GM20431 (cell line): ENCODE results near the gene SCAP.

Source experiments
- in situ Hi-C: fragments of 300-500 bp; cut with MseI, MboI; formaldehyde crosslinking; loops from one replicate; pipeline ENCODE4 v1.15.0; 2020; ENCODE audit warnings: low sequenced_read_pairs; ENCODE audit not compliant: unreplicated experiment

The SCAP gene

GRCh38 chr3:47404955-47405790, 70.6 kb downstream of the SCAP start:
- in situ Hi-C loops: no loop called here

GRCh38 chr3:47404431-47404876, 71.3 kb downstream of the SCAP start:
- in situ Hi-C loops: no loop called here

DNA sequence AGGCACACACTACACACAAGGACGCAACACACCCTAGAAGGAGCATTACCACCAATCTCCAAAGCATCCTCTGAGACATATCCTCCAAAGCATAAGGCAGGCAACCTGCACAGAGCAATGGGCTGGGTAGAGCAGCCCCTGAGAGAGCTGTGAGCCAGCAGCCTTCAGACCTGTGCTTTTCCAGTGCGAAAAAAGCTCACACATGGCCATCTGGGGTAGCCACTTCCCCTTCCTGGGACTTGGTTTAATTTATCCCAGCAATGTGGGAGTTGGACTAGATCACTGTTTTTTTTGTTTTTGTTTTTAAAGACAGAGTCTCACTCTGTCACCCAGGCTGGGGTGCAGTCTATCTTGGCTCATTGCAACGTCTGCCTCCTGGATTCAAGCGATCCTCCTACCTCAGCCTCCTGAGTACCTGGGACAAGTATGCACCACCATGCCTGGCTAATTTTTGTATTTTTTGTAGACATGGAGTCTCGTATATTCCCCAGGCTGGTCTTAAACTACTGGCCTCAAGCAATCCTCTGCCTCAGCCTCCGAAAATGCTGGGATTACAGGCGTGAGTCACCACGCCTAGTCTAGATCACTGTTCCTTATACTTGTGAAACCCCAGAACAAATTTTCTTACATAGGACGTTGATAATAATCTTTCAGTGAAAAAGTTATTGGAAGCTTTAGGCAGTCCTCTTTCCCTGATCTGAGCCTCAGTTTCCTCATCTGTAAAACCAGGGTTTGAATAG, 76.0 kb downstream of the SCAP start:
- in situ Hi-C loops: no loop called here

DNA sequence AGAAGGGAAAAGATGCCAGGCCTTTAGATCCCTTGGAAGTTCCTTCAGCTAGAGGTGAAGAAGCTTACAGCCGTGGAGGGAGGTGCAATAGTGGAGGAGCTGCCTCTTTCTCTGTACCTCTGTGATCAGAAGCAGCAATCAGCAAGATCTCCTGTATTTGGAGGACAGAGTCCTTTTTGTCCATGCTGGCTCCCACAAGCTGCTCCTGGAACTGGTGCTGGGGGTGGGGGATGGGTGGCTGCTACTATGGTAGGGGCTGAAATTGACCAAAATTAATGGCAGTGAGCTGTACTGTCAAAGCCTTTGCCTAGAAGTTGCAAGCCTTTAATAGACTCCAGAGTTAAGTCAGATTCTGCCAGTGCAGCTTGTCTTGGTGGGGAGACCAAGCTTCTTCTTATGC, 76.7 kb downstream of the SCAP start:
- in situ Hi-C loops: no loop called here

DNA sequence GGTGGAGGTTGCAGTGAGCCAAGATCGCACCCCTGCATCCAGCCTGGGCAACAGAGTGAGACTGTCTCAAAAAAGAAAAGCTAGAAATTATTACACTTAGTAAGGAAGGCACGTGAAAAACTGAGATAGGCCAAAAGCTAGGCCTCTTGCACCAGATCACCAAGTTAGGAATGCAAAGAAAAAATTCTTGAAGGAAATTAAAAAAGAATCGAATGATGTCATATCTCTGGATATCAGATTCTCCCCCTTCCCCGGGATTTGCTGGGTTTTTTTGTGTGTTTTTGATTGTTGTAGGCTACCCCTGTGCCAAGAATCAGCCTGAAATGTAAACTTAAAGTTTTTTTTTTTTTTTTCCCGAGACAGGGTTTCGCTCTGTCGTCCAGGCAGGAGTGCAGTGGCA, 77.5 kb downstream of the SCAP start:
- in situ Hi-C loops: no loop called here

DNA sequence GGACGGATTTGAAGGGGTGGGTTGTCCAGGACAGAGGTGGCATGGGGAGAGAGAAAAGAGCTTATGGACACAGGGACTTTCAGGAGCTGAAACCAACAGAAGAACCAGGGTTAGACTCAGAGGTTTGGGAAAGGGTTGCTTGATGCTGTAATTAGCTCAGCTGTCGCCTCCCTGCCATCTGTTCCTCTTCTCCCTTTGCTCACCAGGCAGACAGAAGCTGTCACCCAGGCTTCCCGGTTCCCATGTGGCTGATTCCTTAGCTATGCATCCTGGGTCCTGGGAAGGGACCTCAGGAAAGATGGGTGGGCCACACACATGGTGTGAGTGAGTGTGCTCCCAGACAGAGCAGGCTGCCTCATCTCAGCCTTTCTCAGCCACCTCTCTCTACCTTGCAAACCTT, 80.9 kb downstream of the SCAP start:
- in situ Hi-C loops: no loop called here

GRCh38 chr3:47394140-47394870, 81.4 kb downstream of the SCAP start:
- in situ Hi-C loops: no loop called here

DNA sequence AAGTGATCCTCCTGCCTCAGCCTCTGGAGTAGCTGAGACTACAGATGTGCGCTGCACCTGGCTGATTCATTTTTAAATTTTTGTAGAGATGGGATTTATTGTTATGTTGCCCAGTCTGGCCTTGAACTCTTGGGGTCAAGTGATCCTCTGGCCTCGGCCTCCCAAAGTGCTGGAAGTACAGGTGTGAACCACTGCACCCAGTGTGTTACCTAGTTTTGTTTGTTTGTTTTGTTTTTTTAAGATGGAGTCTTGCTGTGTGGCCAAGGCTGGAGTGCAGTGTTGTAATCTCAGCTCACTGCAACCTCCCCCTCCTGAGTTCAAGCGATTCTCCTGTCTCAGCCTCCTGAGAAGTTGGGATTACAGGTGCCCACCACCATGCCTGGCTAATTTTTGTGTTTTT, 82.8 kb downstream of the SCAP start:
- in situ Hi-C loops: no loop called here

- in situ Hi-C loops: no loop called here
These were observed 89.9 kb downstream of the SCAP start for GRCh38 chr3:47385796-47386195.

- in situ Hi-C loops: no loop called here
These were observed 90.7 kb downstream of the SCAP start for GRCh38 chr3:47385007-47385406.

- in situ Hi-C loops: no loop called here
These were observed 91.3 kb downstream of the SCAP start for GRCh38 chr3:47384425-47384824.

DNA sequence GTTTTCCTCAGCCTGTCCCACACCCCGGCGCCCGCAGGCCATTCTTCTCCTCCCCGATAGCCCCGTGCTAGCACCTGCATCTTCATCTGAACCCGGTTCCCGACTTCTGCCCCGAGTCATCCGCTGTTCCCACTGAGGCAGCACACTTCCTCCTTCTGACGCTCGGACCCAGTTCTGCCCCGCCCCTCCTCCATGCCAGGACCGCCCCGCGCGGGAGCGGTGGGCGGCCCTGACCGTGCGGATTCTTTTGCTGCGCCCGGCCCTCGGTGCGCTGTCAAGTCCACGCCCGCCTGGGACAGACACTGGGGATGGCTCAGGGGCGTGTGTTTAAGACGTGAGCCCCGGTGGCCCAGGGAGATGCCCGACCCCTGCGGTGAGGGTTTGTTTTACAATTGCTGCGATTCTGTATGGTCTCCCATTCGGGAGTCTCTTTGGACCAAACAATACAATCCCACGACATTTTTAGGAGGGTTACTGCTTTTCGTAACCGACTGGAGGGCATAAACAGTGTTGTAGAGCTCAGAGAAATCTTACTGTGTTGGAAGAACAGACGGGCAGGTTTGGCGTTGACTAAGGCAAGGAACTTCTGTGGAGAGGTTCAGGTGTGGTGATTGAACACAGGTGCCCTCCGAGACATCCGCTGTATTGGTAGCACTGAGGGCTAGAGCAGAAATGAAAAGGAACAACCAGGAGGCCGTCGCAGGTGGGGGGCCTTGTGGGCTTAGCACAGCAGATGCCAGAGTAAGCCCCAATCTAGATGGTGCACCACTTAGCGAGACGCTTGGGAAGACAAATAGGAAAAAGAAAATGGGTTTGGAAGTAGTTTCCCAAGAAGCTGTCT, 94.2 kb downstream of the SCAP start:
- in situ Hi-C loops: no loop called here

DNA sequence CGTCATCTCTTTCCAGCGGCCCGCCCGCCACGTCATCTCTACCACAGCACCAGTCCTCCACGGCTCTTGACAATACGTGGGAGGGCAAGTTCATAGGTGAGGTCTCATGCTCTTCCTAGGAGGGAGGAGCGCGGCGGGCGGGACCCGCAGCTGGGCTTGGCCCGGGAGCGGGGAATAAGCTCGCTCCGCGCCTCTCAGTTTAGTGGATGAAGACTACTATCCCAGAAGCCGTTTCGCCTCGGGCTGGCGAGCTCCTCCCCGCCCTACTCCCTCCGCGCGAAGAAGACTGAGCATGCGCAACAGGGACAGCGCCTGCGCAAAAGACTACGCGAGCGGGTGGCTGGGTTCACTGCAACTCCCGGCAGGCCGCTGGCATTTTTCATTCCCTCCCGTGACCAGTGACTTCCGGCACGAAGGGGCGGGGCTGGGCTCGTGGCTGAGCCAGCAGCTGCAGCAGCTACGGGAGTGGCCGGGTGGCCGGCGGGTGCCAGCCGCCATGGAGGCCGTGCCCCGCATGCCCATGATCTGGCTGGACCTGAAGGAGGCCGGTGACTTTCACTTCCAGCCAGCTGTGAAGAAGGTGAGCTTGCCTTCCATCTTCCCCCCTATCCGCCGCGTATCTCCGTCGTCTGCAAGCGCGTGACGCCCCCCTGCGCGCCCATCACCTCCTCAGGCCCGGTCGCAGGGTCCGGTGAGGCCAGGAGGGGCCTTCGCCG, 95.0 kb downstream of the SCAP start, which contains the start of gene PTPN23:
TSS of gene PTPN23 (plus strand) at position 421 of the 716 bp plus-strand sequence. CDS start at position 497, 76 bp downstream.
- in situ Hi-C loops: no loop called here

DNA sequence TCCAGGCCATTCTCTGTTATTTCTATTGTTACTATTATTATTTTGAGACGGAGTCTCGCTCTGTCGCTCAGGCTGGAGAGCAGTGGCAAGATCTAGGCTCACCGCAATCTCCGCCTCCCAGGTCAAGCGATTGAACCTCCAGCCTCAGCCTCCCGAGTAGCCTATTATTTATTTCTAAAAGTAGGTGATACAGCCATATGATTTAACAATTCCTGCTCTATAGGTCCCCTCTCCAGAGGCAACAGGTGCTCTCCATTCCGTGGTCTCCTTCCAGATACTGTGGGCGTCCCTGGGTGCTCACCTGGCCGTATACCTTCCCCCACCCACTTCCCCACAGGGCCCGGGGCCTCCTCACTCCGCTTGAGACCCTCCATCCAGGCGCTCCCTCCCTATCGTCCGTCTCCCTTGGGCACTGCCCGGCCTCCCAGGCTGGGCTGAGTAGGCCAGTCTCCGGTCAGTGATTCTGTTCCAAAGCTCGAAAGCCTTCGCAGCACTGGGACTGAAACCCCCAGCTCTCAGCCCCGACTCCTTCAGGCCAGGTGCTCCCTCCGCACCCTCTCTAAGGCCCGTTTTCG, 95.6 kb downstream of the SCAP start:
- in situ Hi-C loops: no loop called here

DNA sequence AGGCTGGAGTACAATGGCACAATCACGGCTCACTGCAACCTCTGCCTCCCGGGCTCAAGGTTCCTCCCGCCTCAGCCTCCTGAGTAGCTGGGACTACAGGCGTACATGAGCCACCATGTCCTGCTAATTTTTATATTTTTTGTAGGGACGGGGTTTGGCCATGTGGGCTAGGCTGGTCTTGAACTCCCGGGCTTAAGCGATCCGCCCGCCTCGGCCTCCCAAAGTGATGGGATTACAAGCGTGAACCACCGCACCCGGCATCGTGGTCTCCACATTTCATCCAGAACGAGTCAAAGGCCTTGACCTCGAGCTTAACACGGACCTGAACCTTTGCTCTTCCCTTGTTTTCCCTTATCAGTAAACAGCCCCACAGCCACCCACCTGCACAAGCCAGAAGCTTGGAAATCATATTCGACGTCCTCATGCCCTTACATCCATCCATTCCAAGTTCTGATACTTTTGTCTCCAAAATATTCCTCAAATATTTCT, 96.3 kb downstream of the SCAP start:
- in situ Hi-C loops: no loop called here

GRCh38 chr3:47378869-47379268, 96.9 kb downstream of the SCAP start:
- in situ Hi-C loops: no loop called here

- in situ Hi-C loops: no loop called here
These were observed 98.6 kb downstream of the SCAP start for GRCh38 chr3:47377186-47377585.

- in situ Hi-C loops: no loop called here
These were observed 99.3 kb downstream of the SCAP start for GRCh38 chr3:47376393-47376792.

- in situ Hi-C loops: no loop called here
These were observed 101.2 kb downstream of the SCAP start for GRCh38 chr3:47374587-47374986.
